Naive thymus-derived CD8-positive, alpha-beta T cell (primary cell): ENCODE data around the gene PAK4. TPM values are rescaled to one million over a fixed set of nuclear protein-coding genes. Genes with fewer than 3 reads are reported as not detected.

Experiments
- ATAC-seq, 2 donors: fragments of 150-1000 bp; cut with Tn5 transposase in 1 of 2; sonication (Bioruptor Pico), chemical (Tn5 transposase) in 1 of 2; 1 replicate in 1 of 2; 2 replicates in 1 of 2; pipeline ENCODE4 v1.10.0; 2021; ENCODE audit warnings: mild to moderate bottlenecking in 2 of 2, moderate library complexity in 2 of 2
- POLR2A ChIA-PET: fragments of 350-600 bp; sonication (Branson Sonifier 250); formaldehyde crosslinking; loops from one replicate; lab custom pipeline; 2021; ENCODE audit warnings: antibody characterized with exemption; lab: Charles Lee
- DNase-seq, 10 donors: peaks; one replicate each; pipeline versions ENCODE4 v3.0.0 to v3.0.0-alpha.2; 2020 to 2022
- H3K27ac Mint-ChIP-seq, 10 donors: one replicate each; pipeline ENCODE4 v1.8.0; 2020 to 2022; ENCODE audit warnings: mild to moderate bottlenecking in 10 of 10, mixed read lengths in 10 of 10, moderate library complexity in 4 of 10, inconsistent platforms in 1 of 10
- H3K27me3 Mint-ChIP-seq, 5 donors: one replicate each; pipeline ENCODE4 v1.8.0; 2021 to 2022; ENCODE audit warnings: mixed read lengths in 5 of 5
- H3K36me3 Mint-ChIP-seq, 3 donors: one replicate each; pipeline ENCODE4 v1.8.0; 2020 to 2022; ENCODE audit warnings: mixed read lengths in 3 of 3, mild to moderate bottlenecking in 2 of 3, inconsistent platforms in 1 of 3
- H3K4me1 Mint-ChIP-seq, 4 donors: one replicate each; pipeline ENCODE4 v1.8.0; 2021 to 2022; ENCODE audit warnings: mixed read lengths in 4 of 4
- H3K4me3 Mint-ChIP-seq, 10 donors: one replicate each; pipeline ENCODE4 v1.8.0; 2020 to 2022; ENCODE audit warnings: mild to moderate bottlenecking in 10 of 10, mixed read lengths in 10 of 10, moderate library complexity in 6 of 10, inconsistent platforms in 1 of 10
- H3K9me3 Mint-ChIP-seq, 9 donors: one replicate each; pipeline ENCODE4 v1.8.0; 2020 to 2022; ENCODE audit warnings: mixed read lengths in 9 of 9, mild to moderate bottlenecking in 3 of 9, inconsistent platforms in 1 of 9, moderate library complexity in 1 of 9
- polyA plus RNA-seq, 3 donors: library from polyadenylated mRNA; unstranded; fragments of 300-500 nt; fragmentation: Illumina TruSeq; gene quantifications; one replicate each; pipeline ENCODE4 v1.2.3, GENCODE V29; 2021
- total RNA-seq, 8 experiments: library from RNA in 2 of 8; stranded (reverse) in 2 of 8; gene quantifications; one replicate each; pipeline ENCODE4 v1.2.3 and lab custom pipeline; 2021 to 2026

The PAK4 gene
- total RNA-seq, result 10 to 100 TPM; 14.8 to 16.8 TPM
- 1 to 10 TPM; 1.3 to 1.4 (median 1.3) TPM for polyA plus RNA-seq
- 3.4 to 13.0 (median 11.1) reads per million in 6 experiments for total RNA-seq (lab: John Stamatoyannopoulos, UW)

DNA sequence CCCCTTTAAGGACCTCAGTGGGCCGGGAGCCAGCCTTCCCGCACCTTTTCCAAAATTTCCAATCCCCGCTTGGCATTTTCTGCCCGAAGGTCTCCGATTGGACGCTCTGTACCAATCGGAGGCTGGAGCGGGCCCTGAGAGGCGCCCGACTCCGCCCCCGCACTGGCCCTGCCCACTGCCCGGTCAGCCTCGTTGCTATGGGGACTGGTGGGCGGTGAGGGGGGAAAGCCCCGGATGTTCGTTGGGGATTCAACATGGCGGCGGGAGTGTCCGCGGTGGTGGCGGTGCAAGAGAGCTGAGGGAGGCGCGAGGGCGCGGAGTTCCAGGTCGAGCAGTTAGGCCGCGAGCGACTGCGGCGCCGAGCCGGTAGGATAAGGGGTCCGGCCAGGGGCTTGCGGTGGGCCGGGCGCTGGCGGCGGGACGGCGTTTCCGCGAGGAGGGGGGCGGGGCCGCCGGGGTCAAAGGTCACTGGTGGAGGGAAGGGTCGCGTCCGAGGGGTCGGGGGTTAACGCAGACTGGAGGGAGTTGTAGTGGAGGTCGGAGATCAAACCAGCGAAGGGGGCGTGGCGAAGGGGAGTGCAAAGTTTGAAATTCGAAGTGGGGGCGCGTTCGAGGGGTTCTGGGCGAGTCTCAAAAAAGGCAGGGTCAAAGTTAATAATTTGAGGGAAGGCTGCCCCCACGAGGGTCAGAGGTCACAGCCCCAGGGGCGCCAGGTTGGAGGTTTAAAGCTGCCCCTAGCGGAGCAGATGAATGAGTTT lies at the start of gene PAK4:
PAK4 (plus strand) TSS at position 233 of the 758 bp plus-strand sequence. CDS start 43,768 bp downstream, outside the sequence.
- POLR2A ChIA-PET, result interaction anchor here (0.5 to 1.0 kb wide), 7 partner anchors 24 to 342 kb away, joined by 3 to 5 read pairs (median 3); partner anchors contain the start of genes GMFG and RPS16
- peak; percentile 88 to 97 (median 93) for DNase-seq
- Mint-ChIP-seq H3K4me1 (peaks cover 25 to 66% (median 53%) of the 10 kb centered on the region in 4 donors), H3K4me3 (peak within 1 kb of the TSS; percentile 93 to 99 (median 98)), H3K27ac (peak within 1 kb of the TSS; percentile 95 to 100 (median 98)), H3K9me3 (no peaks in the 10 kb centered on the region), H3K27me3 (peaks cover 0 to 3% (median 1%) of the 10 kb centered on the region in 5 donors), H3K36me3 (peaks cover 0 to 5% (median 0%) of the 10 kb centered on the region in 3 donors)
- ATAC-seq, result peak; percentile 94 to 96

DNA sequence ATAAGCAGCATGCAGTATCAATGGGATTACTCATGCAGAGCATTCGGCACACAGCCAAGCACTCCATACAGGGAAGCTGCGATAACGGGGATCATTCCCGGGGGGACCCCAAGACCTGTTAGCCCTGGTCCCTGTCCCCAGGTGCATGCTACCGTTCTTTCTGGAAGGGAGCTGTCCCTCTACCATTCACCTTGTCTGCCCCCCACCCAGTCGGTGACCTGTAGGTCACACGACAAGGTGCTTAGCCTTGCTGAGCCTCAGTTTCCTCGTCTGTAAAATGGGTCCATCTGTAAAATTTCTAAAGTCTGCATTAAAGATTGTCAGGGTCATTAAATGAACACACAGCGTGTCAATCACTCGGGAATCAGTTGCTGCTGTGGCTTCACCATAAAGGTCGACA lies 48.3 kb upstream of the PAK4 start:
- H3K4me1 Mint-ChIP-seq, result peaks cover 10 to 29% (median 26%) of the 10 kb centered on the region in 4 donors
- H3K27me3 Mint-ChIP-seq, result peaks cover 4 to 19% (median 7%) of the 10 kb centered on the region in 5 donors
- POLR2A ChIA-PET, result no interaction called here
- no peak for ATAC-seq
- DNase-seq, result no peak
- peaks cover 0 to 3% (median 0%) of the 10 kb centered on the region in 9 donors for H3K9me3 Mint-ChIP-seq
- peak overlapping the region in 4 of 10 donors; percentile 17 to 72 (median 31) for H3K27ac Mint-ChIP-seq
- H3K36me3 Mint-ChIP-seq, result no peaks in the 10 kb centered on the region
- H3K4me3 Mint-ChIP-seq, result no peak overlapping the region

DNA sequence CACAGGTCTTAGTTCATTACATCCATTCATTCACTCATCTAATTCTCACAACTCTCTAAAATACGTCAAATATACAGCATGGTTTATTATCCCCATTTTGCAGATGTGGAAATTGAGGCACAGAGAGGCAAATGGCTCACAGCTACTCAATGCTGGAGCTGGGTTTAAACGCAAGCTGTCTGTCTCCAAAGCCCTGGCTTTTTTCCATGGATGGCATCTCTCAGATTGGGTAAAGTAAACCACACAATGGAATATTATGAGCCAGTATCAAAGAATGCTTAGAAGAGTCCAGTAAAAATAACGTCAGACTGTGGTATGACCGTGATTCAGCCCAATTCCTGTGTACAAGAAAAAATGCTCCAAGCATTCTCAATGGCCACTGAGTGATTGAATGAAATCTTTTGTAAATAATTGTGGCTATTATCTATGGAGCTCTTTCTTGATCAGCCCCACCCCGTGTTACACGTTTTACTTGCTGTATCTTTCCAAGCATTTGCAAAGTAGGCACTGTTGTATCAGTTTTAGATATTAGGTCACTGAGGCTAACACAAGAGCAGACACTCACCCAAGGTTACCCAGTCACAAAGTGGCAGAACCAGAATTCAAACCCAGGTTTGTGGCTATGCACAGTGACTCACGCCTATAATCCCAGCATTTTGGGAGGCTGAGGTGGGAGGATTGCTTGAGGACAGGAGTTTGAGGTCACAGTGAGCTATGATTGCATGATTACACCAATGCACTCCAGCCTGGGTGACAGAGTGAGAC lies 47.0 kb upstream of the PAK4 start:
- ATAC-seq (no peak), DNase-seq (no peak)
- H3K36me3 Mint-ChIP-seq, result no peaks in the 10 kb centered on the region
- H3K27ac Mint-ChIP-seq, result no peak overlapping the region
- H3K9me3 Mint-ChIP-seq, result peaks cover 0 to 3% (median 0%) of the 10 kb centered on the region in 9 donors
- peaks cover 14 to 28% (median 25%) of the 10 kb centered on the region in 4 donors for H3K4me1 Mint-ChIP-seq
- peaks cover 11 to 32% (median 18%) of the 10 kb centered on the region in 5 donors for H3K27me3 Mint-ChIP-seq
- POLR2A ChIA-PET, result no interaction called here
- H3K4me3 Mint-ChIP-seq, result no peak overlapping the region

DNA sequence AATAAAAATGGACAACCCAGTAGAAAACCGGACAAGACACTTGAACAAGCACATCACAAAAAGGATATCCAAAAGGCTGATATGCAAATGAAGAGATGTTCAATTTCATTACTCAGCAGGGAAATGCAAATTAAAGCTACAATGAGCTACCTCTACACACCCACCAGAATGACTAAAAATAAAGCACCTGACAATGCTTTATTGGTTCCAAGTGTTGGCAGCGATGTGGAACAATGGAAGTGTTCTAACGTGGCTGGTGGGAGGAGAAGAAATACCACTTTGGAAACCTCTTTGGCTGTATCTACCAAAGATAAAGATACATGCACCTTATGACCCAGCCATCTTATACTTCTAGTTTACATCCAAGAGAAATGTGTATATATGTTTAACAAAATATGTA lies 45.2 kb upstream of the PAK4 start:
- peaks cover 0 to 3% (median 0%) of the 10 kb centered on the region in 9 donors for H3K9me3 Mint-ChIP-seq
- H3K36me3 Mint-ChIP-seq, result no peaks in the 10 kb centered on the region
- POLR2A ChIA-PET, result no interaction called here
- H3K4me3 Mint-ChIP-seq, result no peak overlapping the region
- ATAC-seq (no peak), DNase-seq (no peak)
- peaks cover 12 to 37% (median 24%) of the 10 kb centered on the region in 4 donors for H3K4me1 Mint-ChIP-seq
- peaks cover 17 to 42% (median 29%) of the 10 kb centered on the region in 5 donors for H3K27me3 Mint-ChIP-seq
- no peak overlapping the region for H3K27ac Mint-ChIP-seq

DNA sequence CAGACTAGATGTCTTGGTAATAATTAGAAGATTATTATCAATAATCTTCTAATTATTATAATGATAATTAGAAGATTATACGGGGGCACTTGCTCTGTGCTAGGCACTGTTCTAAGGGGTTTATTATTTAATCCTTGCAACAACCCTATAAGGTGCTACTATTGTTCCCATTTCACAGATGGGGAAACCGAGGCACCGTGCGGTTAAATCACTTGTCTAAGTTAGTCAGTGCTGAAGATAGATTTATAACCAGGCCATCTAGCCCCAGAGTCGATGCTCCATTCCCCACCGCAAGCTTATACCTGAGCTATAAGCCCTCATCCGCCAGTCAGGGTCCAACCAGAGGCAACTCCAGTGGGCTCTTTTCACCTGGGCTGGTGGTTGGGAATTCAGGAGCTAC lies 43.4 kb upstream of the PAK4 start:
- no peak for DNase-seq
- no peak for ATAC-seq
- Mint-ChIP-seq H3K27ac (no peak overlapping the region), H3K36me3 (no peaks in the 10 kb centered on the region), H3K4me1 (peaks cover 9 to 26% (median 20%) of the 10 kb centered on the region in 4 donors), H3K9me3 (peaks cover 0 to 3% (median 0%) of the 10 kb centered on the region in 9 donors), H3K4me3 (no peak overlapping the region), H3K27me3 (peaks cover 17 to 43% (median 29%) of the 10 kb centered on the region in 5 donors)
- POLR2A ChIA-PET, result no interaction called here

DNA sequence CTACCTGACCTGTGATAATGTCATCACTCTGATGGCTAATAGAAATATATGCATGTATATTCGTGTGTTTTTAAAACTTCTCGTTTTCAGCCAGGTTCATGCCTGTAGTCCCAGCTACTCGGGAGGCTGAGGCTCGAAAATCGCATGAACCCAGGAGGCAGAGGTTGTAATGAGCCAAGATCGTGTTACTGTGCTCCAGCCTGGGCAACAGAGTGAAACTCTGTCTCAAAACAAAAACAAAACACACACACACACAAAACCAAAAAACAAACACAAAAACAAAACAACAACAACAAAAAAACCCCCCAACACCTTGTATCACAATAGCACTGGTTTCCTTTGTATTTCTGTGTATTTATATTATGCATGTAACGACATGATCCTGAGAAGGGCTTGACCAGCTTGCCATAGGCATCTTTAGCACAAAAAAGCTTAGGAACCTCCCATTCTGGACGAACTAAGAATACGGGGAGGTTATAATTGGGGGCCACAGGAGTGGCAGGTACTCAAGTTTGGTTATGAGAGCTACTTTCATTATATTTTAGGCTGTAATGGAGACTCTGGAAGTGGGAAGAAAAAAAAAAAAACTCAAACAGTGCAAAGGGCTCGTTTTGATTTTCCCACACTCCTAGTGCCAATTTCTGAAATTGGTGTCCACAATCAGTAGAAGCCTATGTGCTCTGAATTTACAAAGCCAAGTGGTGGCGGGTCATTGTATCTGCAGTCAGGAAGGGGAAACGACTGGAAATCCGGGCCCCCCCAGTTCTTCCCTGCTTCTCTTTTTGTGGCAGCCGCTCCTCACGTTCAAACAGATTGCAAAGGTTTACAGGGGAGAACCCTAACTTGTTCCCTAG lies 42.6 kb upstream of the PAK4 start:
- Mint-ChIP-seq H3K36me3 (no peaks in the 10 kb centered on the region), H3K4me1 (peaks cover 9 to 26% (median 20%) of the 10 kb centered on the region in 4 donors), H3K27ac (peak overlapping the region in 5 of 10 donors; percentile 8 to 71 (median 54)), H3K4me3 (peak overlapping the region; percentile 73 to 91 (median 84)), H3K27me3 (peaks cover 17 to 43% (median 31%) of the 10 kb centered on the region in 5 donors), H3K9me3 (peaks cover 0 to 3% (median 0%) of the 10 kb centered on the region in 9 donors)
- POLR2A ChIA-PET, result no interaction called here
- DNase-seq (no peak), ATAC-seq (no peak)

DNA sequence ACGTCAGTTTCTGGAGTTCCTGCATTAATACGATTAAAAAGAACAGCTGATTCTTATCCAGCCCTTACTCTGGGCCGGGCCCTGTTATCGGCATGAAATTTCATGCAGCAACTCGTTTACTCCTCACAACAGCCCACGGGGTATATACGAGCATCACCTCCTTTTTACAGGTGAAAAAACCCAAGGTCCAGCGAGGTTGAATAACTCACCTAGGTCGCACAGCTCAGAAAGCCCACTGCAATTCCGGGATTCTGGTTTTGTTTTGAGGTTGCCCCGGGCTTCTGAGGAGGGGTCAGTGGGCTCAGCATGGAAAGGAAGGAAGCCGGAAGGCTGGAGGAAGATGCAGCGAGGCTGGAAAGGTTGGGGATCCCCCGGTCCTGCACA lies 42.0 kb upstream of the PAK4 start:
- Mint-ChIP-seq H3K27ac (peak overlapping the region in 7 of 10 donors; percentile 2 to 72 (median 54)), H3K4me1 (peaks cover 9 to 26% (median 20%) of the 10 kb centered on the region in 4 donors), H3K36me3 (no peaks in the 10 kb centered on the region), H3K27me3 (peaks cover 17 to 43% (median 31%) of the 10 kb centered on the region in 5 donors), H3K9me3 (peaks cover 0 to 3% (median 0%) of the 10 kb centered on the region in 9 donors), H3K4me3 (peak overlapping the region; percentile 73 to 91 (median 84))
- DNase-seq, result peak in 2 of 10 donors; percentile 12 to 17
- ATAC-seq, result peak; percentile 55 to 69
- POLR2A ChIA-PET, result interaction anchor here (0.6 kb wide), 1 partner anchor 32 kb away, joined by 3 read pairs; no protein-coding TSS in a partner anchor

DNA sequence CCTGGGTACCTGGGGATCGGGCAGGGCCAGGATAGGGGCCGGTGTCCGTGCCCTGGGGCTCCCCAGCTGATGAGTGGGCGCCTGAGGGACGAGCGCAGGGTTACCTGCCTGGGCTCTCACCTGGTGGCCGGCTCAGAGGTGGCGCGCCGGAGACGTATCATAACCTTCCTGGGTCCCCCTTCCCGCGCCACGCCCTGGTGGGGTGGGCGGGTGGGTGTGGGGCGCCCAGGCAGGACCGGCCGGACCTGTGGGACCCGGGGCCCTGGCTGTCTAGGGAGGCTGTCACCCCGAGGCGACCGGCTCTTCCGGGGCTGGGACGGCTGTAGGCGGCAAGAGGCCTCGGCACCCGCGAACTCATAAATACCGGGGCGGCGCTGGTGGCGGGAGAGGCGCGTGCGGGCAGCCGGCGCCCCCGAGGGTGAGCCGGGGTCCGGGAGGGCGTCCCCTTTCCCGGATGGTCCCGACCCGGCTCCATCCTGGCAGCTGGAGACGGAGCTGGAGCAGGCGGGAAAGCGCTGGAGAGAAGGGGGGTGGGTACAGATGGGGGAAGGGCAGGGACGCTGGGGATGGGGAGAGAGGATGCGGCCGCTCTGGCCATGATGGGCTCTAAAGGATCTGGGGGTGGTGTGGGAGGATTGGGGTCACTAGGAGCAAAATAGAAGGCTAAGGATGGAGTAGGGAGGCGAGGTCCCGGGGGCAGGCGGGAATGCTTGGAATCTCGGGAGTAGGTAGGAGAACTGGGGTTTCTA lies 41.4 kb upstream of the PAK4 start, which contains the start of gene ACP7:
ACP7 (plus strand) TSS at position 386 of the 749 bp plus-strand sequence. CDS start 902 bp downstream, outside the sequence.
- peak within 1 kb of the TSS; percentile 73 to 91 (median 84) for H3K4me3 Mint-ChIP-seq

DNA sequence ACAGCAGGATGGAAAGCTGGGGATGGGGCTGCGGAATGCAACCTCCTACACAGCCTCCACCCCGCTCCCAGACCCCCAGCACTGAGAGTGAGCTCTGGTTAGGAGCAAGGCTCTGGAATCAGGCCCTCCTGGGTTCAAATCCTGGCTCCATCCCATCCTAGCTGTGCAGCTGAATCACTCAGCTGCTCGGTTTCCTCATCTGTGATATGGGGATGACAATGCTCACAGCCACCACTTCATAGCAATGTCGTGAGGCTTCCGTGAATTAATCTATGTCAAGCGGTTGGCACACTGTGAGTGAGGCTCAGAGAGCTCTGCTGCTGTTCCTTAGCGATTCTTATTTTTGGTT lies 40.9 kb upstream of the PAK4 start:
- POLR2A ChIA-PET, result no interaction called here
- peak overlapping the region; percentile 45 to 87 (median 66) for H3K4me3 Mint-ChIP-seq
- peak overlapping the region in 1 of 10 donors; percentile 35 for H3K27ac Mint-ChIP-seq
- H3K27me3 Mint-ChIP-seq, result peaks cover 21 to 45% (median 34%) of the 10 kb centered on the region in 5 donors
- H3K36me3 Mint-ChIP-seq, result no peaks in the 10 kb centered on the region
- H3K9me3 Mint-ChIP-seq, result peaks cover 0 to 3% (median 0%) of the 10 kb centered on the region in 9 donors
- ATAC-seq (no peak), DNase-seq (no peak)
- peaks cover 9 to 26% (median 20%) of the 10 kb centered on the region in 4 donors for H3K4me1 Mint-ChIP-seq

More for the DNA sequence above, 41.4 kb upstream of the PAK4 start, which contains the start of gene ACP7:
- H3K27ac Mint-ChIP-seq, result peak within 1 kb of the TSS in 7 of 10 donors; percentile 8 to 81 (median 66)
- DNase-seq (peak in 3 of 10 donors; percentile 21 to 28 (median 22)), ATAC-seq (peak; percentile 80 to 82)
- H3K4me1 Mint-ChIP-seq, result peaks cover 9 to 26% (median 20%) of the 10 kb centered on the region in 4 donors
- H3K9me3 Mint-ChIP-seq, result peaks cover 0 to 3% (median 0%) of the 10 kb centered on the region in 9 donors
- no peaks in the 10 kb centered on the region for H3K36me3 Mint-ChIP-seq
- H3K27me3 Mint-ChIP-seq, result peaks cover 17 to 43% (median 31%) of the 10 kb centered on the region in 5 donors
- POLR2A ChIA-PET, result interaction anchor here (0.6 kb wide), 1 partner anchor 31 kb away, joined by 3 read pairs; no protein-coding TSS in a partner anchor

DNA sequence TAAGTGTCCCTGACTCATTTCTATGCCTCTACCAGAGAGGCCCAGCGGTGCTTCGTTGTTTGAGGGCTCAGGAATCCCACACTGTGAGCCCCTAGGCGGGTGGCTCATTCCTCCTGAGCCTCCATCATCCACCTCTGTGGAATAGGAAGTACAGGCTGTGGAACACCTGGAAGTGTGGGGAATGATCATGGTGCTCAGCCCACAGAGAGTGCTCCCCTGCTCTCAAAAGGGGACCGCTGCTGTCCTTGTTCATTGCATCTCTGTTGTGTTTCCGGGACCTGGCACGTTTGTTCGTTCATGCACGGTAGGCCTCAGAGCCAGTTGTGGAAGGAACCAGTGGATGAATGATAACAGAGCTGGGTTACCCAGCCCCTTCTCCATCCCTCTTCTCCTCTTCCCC lies 40.2 kb upstream of the PAK4 start:
- peak overlapping the region in 4 of 10 donors; percentile 25 to 81 (median 74) for H3K27ac Mint-ChIP-seq
- no peak for DNase-seq
- POLR2A ChIA-PET, result no interaction called here
- H3K4me3 Mint-ChIP-seq, result peak overlapping the region in 8 of 10 donors; percentile 14 to 87 (median 52)
- no peak for ATAC-seq
- H3K4me1 Mint-ChIP-seq, result peaks cover 9 to 26% (median 20%) of the 10 kb centered on the region in 4 donors
- H3K36me3 Mint-ChIP-seq, result no peaks in the 10 kb centered on the region
- peaks cover 0 to 3% (median 0%) of the 10 kb centered on the region in 9 donors for H3K9me3 Mint-ChIP-seq
- peaks cover 21 to 44% (median 34%) of the 10 kb centered on the region in 5 donors for H3K27me3 Mint-ChIP-seq

DNA sequence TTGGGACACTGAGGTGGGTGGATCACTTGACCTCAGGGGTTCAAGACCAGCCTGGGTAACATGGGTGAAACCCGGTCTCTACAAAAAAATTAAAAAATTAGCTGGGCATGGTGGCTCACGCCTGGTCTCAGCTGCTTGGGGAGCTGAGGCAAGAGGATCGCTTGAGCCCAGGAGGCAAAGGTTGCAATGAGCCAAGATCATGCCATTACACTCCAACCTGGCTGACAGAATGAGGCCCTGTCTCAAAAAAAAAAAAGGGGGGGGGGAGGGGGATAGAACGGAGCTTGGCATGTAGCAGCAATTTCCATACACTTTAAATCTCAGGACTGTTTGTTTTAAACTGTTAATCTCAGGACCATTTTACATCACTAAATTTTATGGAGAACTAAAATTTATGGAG lies 39.2 kb upstream of the PAK4 start:
- DNase-seq (no peak), ATAC-seq (no peak)
- Mint-ChIP-seq H3K4me1 (peaks cover 6 to 26% (median 18%) of the 10 kb centered on the region in 4 donors), H3K9me3 (peaks cover 0 to 1% (median 0%) of the 10 kb centered on the region in 9 donors), H3K27ac (no peak overlapping the region), H3K4me3 (no peak overlapping the region), H3K36me3 (no peaks in the 10 kb centered on the region), H3K27me3 (peaks cover 18 to 36% (median 31%) of the 10 kb centered on the region in 5 donors)
- POLR2A ChIA-PET, result no interaction called here
